NCI-H748 (cell line): ENCODE measurements around the gene ERG28.

Experiments used
- DNase-seq: peaks from one replicate; lab custom pipeline; 2025; ENCODE audit not compliant: unreplicated experiment; lab: John Stamatoyannopoulos, UW

The ERG28 gene

GRCh38 chr14:75660238-75660629, 442 bp downstream of the ERG28 start:
- DNase-seq, result no peak

DNA sequence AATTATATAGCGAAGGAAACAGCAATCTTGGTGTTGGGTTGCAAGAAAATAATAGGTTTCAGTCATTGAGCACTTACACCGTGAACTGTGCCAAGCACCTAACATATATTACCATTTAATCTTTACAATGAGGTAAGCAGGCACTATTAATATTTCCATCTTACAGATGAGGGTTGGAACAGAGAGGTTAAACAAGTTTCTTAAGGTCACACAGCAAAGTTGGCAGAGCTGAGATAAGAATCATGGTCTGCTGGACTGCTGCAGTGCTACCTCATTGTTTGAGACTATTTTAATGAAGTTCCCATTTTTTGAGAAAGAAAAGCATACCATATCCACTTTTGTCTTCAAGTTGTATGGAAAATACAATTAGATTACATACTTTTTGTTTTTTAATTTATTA, 1.7 kb downstream of the ERG28 start:
- DNase-seq, result no peak

- DNase-seq, result no peak
Measured at GRCh38 chr14:75657331-75657730, 3.3 kb downstream of the ERG28 start.

DNA sequence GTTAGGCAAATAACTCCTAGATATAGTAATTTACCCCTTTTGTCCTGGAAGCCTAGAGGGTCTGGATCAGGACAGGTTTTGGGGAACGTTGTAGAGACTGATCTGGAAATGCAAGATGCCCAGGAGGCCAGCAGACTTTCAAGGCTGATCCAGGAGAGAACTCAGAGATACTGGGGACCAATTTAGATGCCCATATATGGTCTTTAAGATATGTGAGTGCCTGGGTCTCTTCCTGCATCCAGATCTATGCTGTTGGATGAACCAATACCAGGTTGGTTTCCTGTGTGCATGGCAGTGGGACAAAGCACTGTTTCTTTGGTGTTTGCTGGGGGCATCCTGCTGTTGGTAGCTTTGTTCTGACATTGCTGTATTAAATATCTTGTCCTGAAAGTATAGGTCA, 5.4 kb downstream of the ERG28 start:
- DNase-seq, result no peak

- peak; percentile 49 for DNase-seq
Measured at GRCh38 chr14:75654127-75654732, 6.4 kb downstream of the ERG28 start.

- DNase-seq, result no peak
Measured at GRCh38 chr14:75653563-75653962, 7.1 kb downstream of the ERG28 start.

GRCh38 chr14:75650253-75651058, 10.2 kb downstream of the ERG28 start:
- no peak for DNase-seq

- no peak for DNase-seq
Measured at GRCh38 chr14:75649773-75650172, 10.9 kb downstream of the ERG28 start.

- DNase-seq, result no peak
Measured at GRCh38 chr14:75649337-75649736, 11.3 kb downstream of the ERG28 start.

DNA sequence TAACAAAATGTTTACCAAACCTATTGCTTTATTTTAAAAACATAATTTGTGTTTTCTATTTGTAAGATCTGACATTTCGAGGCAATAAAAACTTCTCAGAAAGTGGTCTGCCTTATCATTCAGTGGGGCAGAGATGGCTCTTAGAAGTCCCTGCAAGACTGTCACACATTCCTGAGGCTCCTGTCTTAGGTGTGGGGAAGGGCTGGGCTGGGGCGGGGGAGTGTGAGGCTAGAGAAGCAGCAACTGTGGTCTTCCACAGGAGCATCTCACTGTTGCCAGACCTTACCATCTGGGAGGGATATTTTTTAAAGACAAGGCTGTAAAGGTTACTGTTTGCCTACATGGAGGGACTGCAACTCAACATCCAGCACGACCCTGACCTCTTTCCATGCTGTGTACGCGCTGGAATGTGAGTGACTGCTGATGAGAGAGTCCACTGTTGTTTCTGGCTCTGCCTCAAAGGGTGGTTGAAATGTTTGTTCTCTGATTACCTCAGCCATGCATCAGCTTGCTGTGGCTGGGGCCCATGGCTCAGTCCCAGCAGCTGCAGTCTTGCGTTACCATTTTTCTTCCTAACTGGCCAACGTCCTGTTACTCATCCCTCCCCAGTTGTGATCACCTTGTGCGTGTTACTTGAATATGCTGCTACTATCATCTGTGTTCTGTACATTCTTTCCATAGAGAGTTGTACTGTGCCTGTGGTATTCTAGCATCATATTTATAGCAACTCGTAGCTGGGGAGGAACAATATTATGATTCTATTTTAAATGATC, 12.4 kb downstream of the ERG28 start:
- no peak for DNase-seq

DNA sequence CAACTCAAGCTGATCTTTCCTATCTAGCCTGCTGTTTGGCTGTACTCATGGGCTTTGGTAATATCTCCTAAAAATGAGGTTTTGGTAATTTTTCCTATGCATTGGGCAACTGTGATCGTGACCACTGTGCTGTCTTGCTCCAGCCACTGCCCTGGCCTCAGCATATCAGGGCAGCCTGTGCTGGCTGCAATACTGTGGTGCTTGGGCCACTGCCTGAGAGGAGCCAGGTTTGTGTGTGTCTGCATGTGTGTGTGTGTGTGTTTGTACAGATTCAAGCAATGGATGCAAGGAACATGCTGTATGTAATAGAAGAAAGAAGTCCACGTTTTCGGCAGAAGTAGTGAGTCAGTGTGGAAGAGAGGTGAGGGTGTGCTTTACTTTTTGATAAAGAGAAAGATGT, 13.0 kb downstream of the ERG28 start:
- DNase-seq, result no peak

GRCh38 chr14:75646762-75647161, 13.9 kb downstream of the ERG28 start:
- no peak for DNase-seq

GRCh38 chr14:75645056-75645455, 15.6 kb downstream of the ERG28 start:
- DNase-seq, result no peak

DNA sequence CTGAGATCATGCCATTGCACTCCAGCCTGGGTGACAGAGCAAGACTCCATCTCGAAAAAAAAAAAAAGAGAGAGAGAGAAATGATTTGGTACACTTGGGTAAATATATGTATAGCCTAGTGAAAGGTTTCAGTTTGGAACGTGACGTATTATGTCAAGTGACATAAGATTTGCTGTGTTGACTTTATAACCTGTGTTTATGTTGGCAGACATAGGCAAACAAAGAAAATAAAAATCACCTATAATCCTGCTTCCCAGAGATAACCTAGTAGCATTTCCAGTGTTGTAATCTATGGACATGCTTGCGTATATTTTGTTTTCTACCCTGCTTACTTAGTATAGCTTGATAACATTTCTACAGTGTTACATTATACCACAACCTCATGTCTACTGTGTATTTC, 16.7 kb downstream of the ERG28 start:
- no peak for DNase-seq

DNA sequence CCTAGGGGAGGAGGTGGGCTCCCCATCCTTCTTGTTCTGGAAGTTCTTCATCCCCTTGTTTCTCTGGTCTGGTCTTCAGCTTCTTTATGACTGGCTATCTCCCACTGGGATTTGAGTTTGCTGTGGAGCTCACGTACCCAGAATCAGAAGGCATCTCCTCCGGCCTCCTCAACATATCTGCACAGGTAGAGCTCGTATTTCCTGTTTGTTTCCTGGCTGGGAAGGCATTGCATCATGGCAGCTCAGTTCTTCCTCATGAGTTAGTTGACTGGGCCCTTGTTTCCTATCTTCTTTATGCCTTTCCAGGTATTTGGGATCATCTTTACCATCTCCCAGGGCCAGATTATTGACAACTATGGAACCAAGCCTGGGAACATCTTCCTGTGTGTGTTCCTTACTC, 19.8 kb downstream of the ERG28 start:
- DNase-seq, result no peak

- peak; percentile 17 for DNase-seq
Measured at GRCh38 chr14:75636100-75636692, 24.5 kb downstream of the ERG28 start.

GRCh38 chr14:75634848-75635247, 25.8 kb downstream of the ERG28 start:
- DNase-seq, result no peak

GRCh38 chr14:75631453-75631831, 29.2 kb downstream of the ERG28 start:
- no peak for DNase-seq

DNA sequence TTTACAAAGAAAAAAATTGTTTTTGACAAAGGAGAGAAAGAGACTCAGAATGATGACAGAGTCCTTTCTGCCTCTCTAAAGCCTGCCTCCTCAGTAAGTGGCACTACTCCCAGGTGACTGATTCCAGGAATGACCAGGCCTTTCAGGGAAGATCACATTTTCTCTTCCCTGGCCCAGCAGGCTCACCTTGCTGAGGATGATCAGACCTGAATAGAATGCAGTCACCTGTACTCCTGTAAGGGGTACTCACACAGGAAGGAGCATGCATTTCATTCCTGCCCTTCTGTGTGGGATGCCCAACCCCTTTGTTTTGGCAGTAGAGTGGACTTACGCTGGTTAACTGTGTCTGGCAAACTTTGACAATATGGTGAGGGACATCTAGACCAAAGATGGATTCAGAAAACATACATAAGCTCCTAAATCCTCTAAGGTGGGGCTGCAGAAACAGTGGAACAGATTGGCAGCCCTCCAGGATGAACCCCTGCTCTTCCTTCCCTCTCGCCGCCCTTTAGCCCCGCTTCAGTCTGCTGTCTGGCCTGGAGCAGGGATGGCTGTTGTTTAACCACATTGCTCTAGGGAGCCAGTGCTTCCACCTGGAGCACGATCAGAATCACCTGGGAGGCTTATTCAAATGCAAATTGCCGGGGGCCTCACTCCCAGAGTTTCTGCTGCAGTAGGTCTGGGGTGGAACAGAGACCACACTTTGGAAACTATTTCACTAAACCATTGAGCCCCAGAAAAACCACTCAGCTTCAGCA, 29.8 kb downstream of the ERG28 start:
- no peak for DNase-seq

GRCh38 chr14:75628816-75629215, 31.9 kb downstream of the ERG28 start:
- DNase-seq, result no peak

- no peak for DNase-seq
Measured at GRCh38 chr14:75627406-75627805, 33.3 kb downstream of the ERG28 start.
